Endothelial cell of umbilical vein (primary cell): ENCODE results near the gene MBOAT2. TPM values are rescaled to one million over a fixed set of nuclear protein-coding genes. Genes with fewer than 3 reads are reported as not detected.

Source experiments
- BruUV-seq: library from RNA; stranded (reverse); fragments of 400-500 nt; replicated peaks from 2 replicates; lab custom pipeline; 2021; lab: Mats Ljungman, UMichigan
- CTCF ChIA-PET: fragments of 300-600, 350-600 bp; sonication (Branson Sonifier 250); formaldehyde crosslinking; loops from one replicate; lab custom pipeline; 2021; ENCODE audit warnings: antibody characterized with exemption, inconsistent platforms; lab: Charles Lee
- POLR2A ChIA-PET: fragments of 300-600, 350-600 bp; sonication (Branson Sonifier 250); formaldehyde crosslinking; loops from one replicate; lab custom pipeline; 2021; ENCODE audit warnings: antibody characterized with exemption, inconsistent platforms; lab: Charles Lee
- DNase-seq: peaks from one replicate; pipeline ENCODE4 v3.0.0-alpha.2; 2011; ENCODE audit warnings: low read depth, low spot score
- FAIRE-seq: peaks from 2 replicates; lab custom pipeline; 2011; peaks lifted over from hg19 to GRCh38; lab: Jason Lieb, UNC
- H2AFZ ChIP-seq: 2 replicates; pipeline ENCODE4 v1.6.0; 2012; ENCODE audit warnings: low read depth, low read length, control low read depth, inconsistent platforms
- H3K27ac ChIP-seq: 2 replicates; pipeline ENCODE4 v1.5.1; 2011; ENCODE audit warnings: low read depth, mild to moderate bottlenecking, control low read depth, low read length, moderate library complexity; ENCODE audit not compliant: insufficient read depth
- H3K27me3 ChIP-seq, 2 experiments: 2 replicates each; pipeline versions ENCODE4 v1.6.0 to v1.6.1; 2011; ENCODE audit warnings: low read length in 2 of 2, mixed read lengths in 1 of 2; ENCODE audit not compliant: control insufficient read depth in 2 of 2, insufficient read depth in 2 of 2
- H3K36me3 ChIP-seq, 2 experiments: 2 replicates in 1 of 2; 3 replicates in 1 of 2; pipeline ENCODE4 v1.5.1; 2011; ENCODE audit warnings: low read length in 2 of 2, mild to moderate bottlenecking in 1 of 2, moderate library complexity in 1 of 2; ENCODE audit not compliant: control insufficient read depth in 2 of 2, insufficient read depth in 2 of 2; ENCODE audit errors: extremely low read depth in 1 of 2
- H3K4me1 ChIP-seq: 3 replicates; pipeline ENCODE4 v1.5.1; 2011; ENCODE audit warnings: mild to moderate bottlenecking, low read length; ENCODE audit not compliant: control insufficient read depth, insufficient read depth; ENCODE audit errors: extremely low read depth
- H3K4me2 ChIP-seq: 2 replicates; pipeline ENCODE4 v1.6.1; 2011; ENCODE audit warnings: low read length, control low read depth, mixed read lengths; ENCODE audit not compliant: insufficient read depth
- H3K4me3 ChIP-seq, 3 experiments: fragments of 200-600 bp in 1 of 3; sonication (generic), shearing (Covaris generic) in 1 of 3; replicated peaks in 1 of 3; 2 replicates each; pipeline ENCODE4 v1.5.1; 2011 to 2016; ENCODE audit warnings: control low read depth in 3 of 3, low read length in 3 of 3, mild to moderate bottlenecking in 2 of 3, inconsistent platforms in 1 of 3, low read depth in 1 of 3, moderate library complexity in 1 of 3; ENCODE audit not compliant: insufficient read depth in 1 of 3
- H3K79me2 ChIP-seq: 2 replicates; pipeline ENCODE4 v1.6.0; 2012; ENCODE audit warnings: low read length, inconsistent platforms; ENCODE audit not compliant: control insufficient read depth, insufficient read depth
- H3K9ac ChIP-seq: replicated peaks from 2 replicates; pipeline ENCODE3; 2011; ENCODE audit warnings: low read length, control low read depth; ENCODE audit not compliant: insufficient read depth; ENCODE audit errors: extremely low read depth
- H3K9me1 ChIP-seq: replicated peaks from 3 replicates; pipeline ENCODE4 v1.6.0; 2011; ENCODE audit warnings: mild to moderate bottlenecking, low read length; ENCODE audit not compliant: control insufficient read depth, insufficient read depth; ENCODE audit errors: extremely low read depth
- H3K9me3 ChIP-seq: replicated peaks from 2 replicates; pipeline ENCODE4 v1.5.1; 2012; ENCODE audit warnings: low read length, inconsistent platforms; ENCODE audit not compliant: control insufficient read depth, insufficient read depth
- H4K20me1 ChIP-seq: replicated peaks from 2 replicates; pipeline ENCODE3; 2011; ENCODE audit warnings: mild to moderate bottlenecking, low read length; ENCODE audit not compliant: control insufficient read depth, insufficient read depth; ENCODE audit errors: extremely low read depth
- EZH2 ChIP-seq: IDR thresholded peaks from 2 replicates; pipeline ENCODE4 v1.6.1; 2012; ENCODE audit warnings: borderline replicate concordance, low read depth, mild to moderate bottlenecking, moderate library complexity, low read length, inconsistent platforms; ENCODE audit not compliant: severe bottlenecking
- FOS ChIP-seq: IDR thresholded peaks from 2 replicates; pipeline ENCODE4 v1.6.1; 2011; ENCODE audit warnings: mild to moderate bottlenecking, low read length, moderate library complexity, borderline replicate concordance; ENCODE audit not compliant: insufficient read depth
- GATA2 ChIP-seq: IDR thresholded peaks from 2 replicates; pipeline ENCODE4 v1.7.0; 2011; ENCODE audit warnings: low read depth, mild to moderate bottlenecking, moderate library complexity, mixed read lengths, low read length; ENCODE audit not compliant: insufficient read length, insufficient read depth
- JUN ChIP-seq: IDR thresholded peaks from 2 replicates; pipeline ENCODE4 v1.6.1; 2011; ENCODE audit warnings: borderline replicate concordance, low read depth; ENCODE audit not compliant: insufficient read length, insufficient read depth
- MYC ChIP-seq: IDR thresholded peaks from one replicate; pipeline ENCODE4 v1.6.1; 2011; ENCODE audit warnings: mild to moderate bottlenecking, low read depth, low read length
- POLR2A ChIP-seq: IDR thresholded peaks from 2 replicates; pipeline ENCODE4 v1.6.1; 2012; ENCODE audit warnings: low read depth, mild to moderate bottlenecking, control low read depth, low read length
- POLR2AphosphoS5 ChIP-seq: IDR thresholded peaks from 2 replicates; pipeline ENCODE4 v1.6.1; 2012; ENCODE audit warnings: low read depth, mild to moderate bottlenecking, control low read depth, low read length, moderate library complexity; ENCODE audit not compliant: insufficient read depth
- dilution Hi-C: fragments of 300-500 bp; cut with MboI; formaldehyde crosslinking; loops from one replicate; pipeline ENCODE4 v1.15.0; 2019; ENCODE audit warnings: low sequenced_read_pairs; ENCODE audit not compliant: extremely low pct_ligation_motif_present
- intact Hi-C: fragments of 100-400 bp; cut with micrococcal nuclease; formaldehyde crosslinking; loops from one replicate; pipeline ENCODE4 v1.10.0; 2022
- polyA plus RNA-seq, 4 experiments: library from polyadenylated mRNA; depleted of rRNA in 3 of 4; stranded (reverse) in 3 of 4; unstranded in 1 of 4; fragments of >200 nt; gene quantifications; 2 replicates each; pipeline versions ENCODE4 v1.2.1 to v1.2.3, GENCODE V29; 2011 to 2012; ENCODE audit warnings: missing spikeins in 1 of 4
- total RNA-seq: library from RNA; stranded (reverse); gene quantifications from 2 replicates; pipeline ENCODE4 v1.2.3, GENCODE V29; 2021
- TF ChIP-seq, protein P1 (sequence below), 2 donors: IDR thresholded peaks; 1 replicate in 1 of 2; 2 replicates in 1 of 2; pipeline ENCODE4 v1.5.1; 2011; ENCODE audit warnings: low read length in 2 of 2, mild to moderate bottlenecking in 2 of 2, moderate library complexity in 2 of 2, control low read depth in 1 of 2, inconsistent platforms in 1 of 2, low read depth in 1 of 2; ENCODE audit not compliant: insufficient read depth in 1 of 2; ENCODE audit errors: extremely low read depth in 1 of 2
- TF ChIP-seq, protein P2 (sequence below): IDR thresholded peaks from 2 replicates; pipeline ENCODE4 v1.6.1; 2011; ENCODE audit not compliant: insufficient read depth, insufficient read length

MBOAT2 gene
- total and polyA plus RNA-seq, 2 donors (not counting 3 experiments of a cell fraction or from before 2014, with no cell fraction given): 10.9 to 22.1 TPM

DNA sequence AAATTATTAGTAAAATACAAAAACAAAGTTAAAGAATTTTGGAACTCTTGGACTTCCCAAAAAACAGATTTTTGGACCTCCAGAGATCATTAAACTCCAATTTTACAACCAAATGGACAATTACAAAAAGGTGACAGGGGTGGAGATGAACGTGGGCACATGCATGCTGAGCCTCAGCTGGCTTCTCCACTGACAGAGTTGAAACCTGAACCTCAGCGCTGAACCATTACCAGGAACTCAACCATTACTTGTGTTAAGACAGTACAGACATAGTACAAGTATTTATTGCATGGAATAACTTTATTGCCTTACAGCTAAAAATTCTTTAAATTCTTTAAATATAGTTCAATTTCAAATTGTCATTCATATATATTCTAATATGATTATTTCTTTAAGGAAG is 133.0 kb downstream of the MBOAT2 start:
- dilution Hi-C loops (no loop called here), intact Hi-C loops (loop anchor here (5.0 kb wide), 1 partner anchor 132 kb away; the partner anchor contains the start of gene MBOAT2)
- BruUV-seq: no TSS peak
- Histone ChIP-seq H3K27me3 (no peaks in the 10 kb centered on the region), H3K36me3 (no peaks in the 10 kb centered on the region), H3K9me1 (no peaks in the 10 kb centered on the region), H3K9ac (no peak overlapping the region), H3K4me1 (no peaks in the 10 kb centered on the region), H3K4me3 (no peak overlapping the region), H3K27ac (no peak overlapping the region), H3K9me3 (no peaks in the 10 kb centered on the region), H3K79me2 (no peaks in the 10 kb centered on the region), H4K20me1 (no peaks in the 10 kb centered on the region), H2AFZ (no peak overlapping the region), H3K4me2 (no peak overlapping the region)
- FAIRE-seq (no peak), DNase-seq (no peak)
- ChIA-PET CTCF (no interaction called here), POLR2A (no interaction called here)
- TF ChIP-seq POLR2AphosphoS5 (no peak), MYC (no peak), FOS (no peak), EZH2 (no peak), POLR2A (no peak), JUN (no peak), GATA2 (no peak)
- TF ChIP-seq, protein P1, sequence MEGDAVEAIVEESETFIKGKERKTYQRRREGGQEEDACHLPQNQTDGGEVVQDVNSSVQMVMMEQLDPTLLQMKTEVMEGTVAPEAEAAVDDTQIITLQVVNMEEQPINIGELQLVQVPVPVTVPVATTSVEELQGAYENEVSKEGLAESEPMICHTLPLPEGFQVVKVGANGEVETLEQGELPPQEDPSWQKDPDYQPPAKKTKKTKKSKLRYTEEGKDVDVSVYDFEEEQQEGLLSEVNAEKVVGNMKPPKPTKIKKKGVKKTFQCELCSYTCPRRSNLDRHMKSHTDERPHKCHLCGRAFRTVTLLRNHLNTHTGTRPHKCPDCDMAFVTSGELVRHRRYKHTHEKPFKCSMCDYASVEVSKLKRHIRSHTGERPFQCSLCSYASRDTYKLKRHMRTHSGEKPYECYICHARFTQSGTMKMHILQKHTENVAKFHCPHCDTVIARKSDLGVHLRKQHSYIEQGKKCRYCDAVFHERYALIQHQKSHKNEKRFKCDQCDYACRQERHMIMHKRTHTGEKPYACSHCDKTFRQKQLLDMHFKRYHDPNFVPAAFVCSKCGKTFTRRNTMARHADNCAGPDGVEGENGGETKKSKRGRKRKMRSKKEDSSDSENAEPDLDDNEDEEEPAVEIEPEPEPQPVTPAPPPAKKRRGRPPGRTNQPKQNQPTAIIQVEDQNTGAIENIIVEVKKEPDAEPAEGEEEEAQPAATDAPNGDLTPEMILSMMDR (IDR thresholded peaks at IDR 0.05; ENCODE audit: extremely low read depth in 1 of 2, insufficient read depth in 1 of 2, low read depth in 1 of 2, low read length in 2 of 2): no peak
- TF ChIP-seq, protein P2, sequence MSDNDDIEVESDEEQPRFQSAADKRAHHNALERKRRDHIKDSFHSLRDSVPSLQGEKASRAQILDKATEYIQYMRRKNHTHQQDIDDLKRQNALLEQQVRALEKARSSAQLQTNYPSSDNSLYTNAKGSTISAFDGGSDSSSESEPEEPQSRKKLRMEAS: no peak
